Hematopoietic multipotent progenitor cell treated with erythropoietin and hydrocortisone succinate and interleukin-3 and kit ligand, for 17 days (in vitro differentiated cells): ENCODE data around the gene TFCP2L1.
"Not testable (repeated sequence)": the region's sequence is repeated elsewhere in the genome, so short reads cannot be mapped to it uniquely, and the experiment has no call there.

ENCODE experiments used
- DNase-seq: peaks from one replicate; pipeline ENCODE4 v3.0.0-alpha.2; 2015; ENCODE audit warnings: low spot score

The TFCP2L1 gene

GRCh38 chr2:121242175-121242875 lies 42.7 kb downstream of the TFCP2L1 start:
- no peak for DNase-seq

GRCh38 chr2:121241466-121241865 lies 43.5 kb downstream of the TFCP2L1 start:
- DNase-seq: no peak

- no peak for DNase-seq
Measured at GRCh38 chr2:121240436-121240835, 44.6 kb downstream of the TFCP2L1 start.

- no peak for DNase-seq
Measured at GRCh38 chr2:121239969-121240368, 45.0 kb downstream of the TFCP2L1 start.

GRCh38 chr2:121239471-121239870 lies 45.5 kb downstream of the TFCP2L1 start:
- DNase-seq: no peak

DNA sequence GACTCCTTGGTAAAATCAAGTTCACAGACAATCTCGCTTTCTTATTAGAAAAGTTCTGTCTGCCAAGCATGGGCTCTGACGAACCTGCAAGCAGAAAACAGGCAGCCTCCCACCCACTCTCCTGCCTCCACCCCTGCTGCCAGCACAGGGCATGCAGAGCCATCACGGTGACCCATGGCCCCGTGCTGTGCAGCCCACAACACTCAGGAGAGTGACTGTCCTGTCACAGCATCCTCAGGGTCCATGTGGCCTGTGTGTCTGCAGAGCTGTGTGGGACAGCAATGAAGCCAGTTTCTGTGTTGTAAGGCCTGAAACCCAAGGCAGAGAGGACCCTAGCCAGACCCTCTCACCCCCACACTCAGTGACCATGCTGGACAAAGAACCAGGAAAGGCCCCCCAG lies 46.2 kb downstream of the TFCP2L1 start:
- DNase-seq: no peak

- no peak for DNase-seq
Measured at GRCh38 chr2:121237980-121238665, 46.9 kb downstream of the TFCP2L1 start.

GRCh38 chr2:121237336-121237979 lies 47.5 kb downstream of the TFCP2L1 start:
- DNase-seq: no peak

DNA sequence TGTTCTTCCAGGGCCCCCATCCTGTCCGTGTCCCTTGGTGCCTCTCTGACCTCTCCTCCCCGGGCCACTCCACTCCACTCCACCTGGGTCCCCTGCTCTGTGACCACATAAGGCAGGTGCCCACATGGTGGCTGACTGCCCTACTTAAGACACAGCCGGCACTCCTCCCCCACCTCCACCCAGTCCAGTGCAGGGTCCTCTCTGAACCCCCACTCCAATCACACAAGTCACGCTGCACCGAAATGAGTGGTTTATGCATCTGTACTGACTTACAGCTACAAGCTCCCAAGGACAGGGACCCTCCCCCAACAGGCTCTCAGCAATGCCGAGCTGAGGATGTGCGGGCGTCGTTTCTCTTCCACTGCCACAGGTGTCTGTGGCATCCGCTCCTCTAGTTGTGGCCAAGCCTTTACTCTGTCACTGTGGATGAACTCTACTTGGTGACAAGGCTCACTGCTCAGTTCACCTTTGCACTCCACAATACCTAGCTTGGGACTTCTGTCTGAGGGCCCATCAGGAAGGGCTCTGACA lies 48.3 kb downstream of the TFCP2L1 start:
- no peak for DNase-seq

DNA sequence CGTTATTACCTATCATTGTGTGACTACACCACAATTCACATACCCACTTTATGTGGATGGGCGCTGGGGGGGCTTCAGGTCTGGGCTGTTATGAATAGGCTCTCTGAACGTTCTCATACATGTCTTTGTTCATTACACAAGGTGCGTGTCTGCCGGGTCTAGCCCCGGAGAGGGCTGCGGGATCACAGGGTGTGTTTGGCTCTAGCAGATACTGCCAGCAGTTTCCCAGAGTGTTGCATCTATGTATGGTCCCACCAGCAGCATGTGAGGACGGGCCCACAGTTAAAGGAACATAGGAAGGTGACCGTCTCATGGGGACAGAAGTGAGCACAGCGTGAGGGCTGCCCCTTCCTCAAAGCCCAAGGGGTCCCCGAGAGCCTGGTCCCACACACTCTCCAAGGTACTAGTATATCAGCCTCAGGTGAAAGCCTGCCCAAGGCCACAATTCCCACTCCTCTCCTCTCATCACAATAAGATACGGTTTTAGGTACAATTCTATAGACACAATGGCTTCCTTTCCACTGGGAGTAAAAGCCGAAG lies 48.8 kb downstream of the TFCP2L1 start:
- DNase-seq: no peak

DNA sequence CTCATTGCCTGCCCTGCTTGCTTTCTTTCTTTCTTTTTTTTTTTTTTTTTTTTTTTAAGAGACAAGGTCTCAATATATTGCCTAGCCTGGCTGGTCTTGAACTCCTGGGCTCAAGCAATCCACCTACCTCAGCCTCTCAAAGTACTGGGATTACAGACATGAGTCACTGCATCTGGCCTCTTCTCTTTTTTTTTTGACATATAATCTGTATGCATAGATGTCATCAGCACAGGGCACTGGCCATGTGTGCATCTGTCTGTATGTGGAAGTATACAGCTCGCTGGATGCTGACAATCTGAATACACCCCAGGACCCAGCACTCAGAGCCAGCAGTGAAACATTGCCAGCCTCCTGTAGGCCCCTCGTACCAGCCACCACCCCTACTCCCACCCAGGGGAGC lies 49.5 kb downstream of the TFCP2L1 start:
- no peak for DNase-seq

- DNase-seq: no peak
Measured at GRCh38 chr2:121234791-121235190, 50.2 kb downstream of the TFCP2L1 start.

GRCh38 chr2:121234144-121234543 lies 50.9 kb downstream of the TFCP2L1 start:
- DNase-seq: no peak

DNA sequence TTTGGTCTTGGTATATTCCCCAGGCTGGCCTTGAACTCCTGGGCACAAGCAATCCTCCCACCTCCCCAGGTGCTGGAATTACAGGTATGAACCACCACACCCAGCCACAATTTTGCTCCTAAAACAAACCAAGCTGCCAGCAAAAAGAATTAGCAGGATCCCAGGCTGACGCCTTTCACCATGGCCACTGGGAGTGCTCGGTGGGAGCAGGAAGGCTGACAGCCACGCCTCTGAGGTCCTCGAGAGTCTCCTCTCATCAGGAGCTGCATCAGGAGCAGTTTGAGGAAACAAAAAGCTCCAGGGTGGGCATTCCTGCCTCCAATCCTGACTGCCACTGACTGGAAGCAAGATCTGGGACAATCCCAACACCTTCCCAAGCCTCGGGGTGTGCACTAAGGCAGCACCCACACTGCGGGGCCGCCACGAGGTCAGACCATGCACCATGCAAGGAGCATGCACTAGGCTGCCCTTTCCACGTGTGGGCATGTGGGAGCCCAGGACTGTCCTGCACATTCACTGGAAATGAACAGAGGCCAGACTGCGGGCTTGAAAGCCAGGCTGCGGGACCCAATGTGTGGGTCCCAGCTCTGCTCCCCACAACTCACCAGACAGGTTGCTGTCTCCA lies 51.4 kb downstream of the TFCP2L1 start:
- DNase-seq: no peak

DNA sequence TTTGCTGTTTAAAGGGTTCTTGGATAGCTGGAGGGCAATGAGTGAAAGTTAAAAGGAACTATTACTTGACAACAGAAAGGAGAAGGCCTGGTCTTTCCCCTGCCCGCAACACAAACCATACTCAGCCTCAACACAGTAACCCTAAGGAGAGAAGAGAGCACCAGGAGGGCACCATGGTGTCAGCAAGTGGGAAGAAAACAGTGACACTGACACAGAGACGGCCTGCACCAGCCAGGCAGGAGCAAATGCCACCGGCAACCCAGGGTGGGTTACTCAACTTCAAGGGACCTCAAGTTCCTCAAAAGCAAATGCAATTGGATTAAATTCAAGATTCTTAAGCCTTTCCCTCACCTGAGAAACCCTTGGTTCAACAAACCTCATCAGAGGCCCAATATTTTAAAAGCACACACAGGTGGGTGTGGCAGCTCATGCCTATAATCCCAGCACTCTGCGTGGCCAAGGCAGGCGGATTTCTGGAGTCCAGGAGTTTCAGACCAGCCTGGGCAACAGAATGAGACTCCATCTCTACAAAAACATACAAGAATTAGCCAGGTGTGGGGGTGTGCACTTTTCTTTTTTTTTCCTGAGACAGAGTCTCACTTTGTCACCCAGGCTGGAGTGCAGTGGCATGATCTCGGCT lies 52.3 kb downstream of the TFCP2L1 start:
- DNase-seq: no peak

DNA sequence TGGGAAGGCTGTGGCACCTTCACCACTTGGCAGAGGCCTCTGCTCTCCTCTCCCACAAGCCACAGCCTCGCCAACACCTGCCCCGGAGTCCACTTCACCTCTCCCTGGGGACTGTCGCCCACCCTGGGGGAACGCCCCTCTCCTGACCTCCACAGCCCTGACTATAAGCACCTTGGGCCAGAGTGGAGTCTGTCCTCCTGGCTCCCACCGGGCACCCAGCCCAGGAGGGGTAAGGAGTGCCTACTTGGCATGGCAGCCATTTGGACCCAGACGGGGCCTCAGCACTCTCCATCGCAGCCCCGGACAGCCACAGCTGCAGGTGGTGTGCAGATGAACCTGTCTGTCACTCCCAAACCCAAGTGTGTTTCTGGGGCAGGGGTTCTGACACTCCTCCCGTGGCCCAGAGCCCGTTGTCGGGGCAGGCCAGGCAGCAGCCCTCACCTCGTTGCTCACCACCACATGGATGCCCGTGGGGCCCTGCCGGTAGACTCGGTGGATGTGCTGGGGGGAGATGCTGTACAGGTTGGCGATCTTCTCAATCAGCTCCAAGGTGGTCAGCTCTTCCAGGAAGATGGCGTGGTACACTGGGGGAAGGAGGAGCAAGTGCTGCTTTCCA lies 53.5 kb downstream of the TFCP2L1 start:
- no peak for DNase-seq

GRCh38 chr2:121228521-121228920 lies 56.5 kb downstream of the TFCP2L1 start:
- no peak for DNase-seq

DNA sequence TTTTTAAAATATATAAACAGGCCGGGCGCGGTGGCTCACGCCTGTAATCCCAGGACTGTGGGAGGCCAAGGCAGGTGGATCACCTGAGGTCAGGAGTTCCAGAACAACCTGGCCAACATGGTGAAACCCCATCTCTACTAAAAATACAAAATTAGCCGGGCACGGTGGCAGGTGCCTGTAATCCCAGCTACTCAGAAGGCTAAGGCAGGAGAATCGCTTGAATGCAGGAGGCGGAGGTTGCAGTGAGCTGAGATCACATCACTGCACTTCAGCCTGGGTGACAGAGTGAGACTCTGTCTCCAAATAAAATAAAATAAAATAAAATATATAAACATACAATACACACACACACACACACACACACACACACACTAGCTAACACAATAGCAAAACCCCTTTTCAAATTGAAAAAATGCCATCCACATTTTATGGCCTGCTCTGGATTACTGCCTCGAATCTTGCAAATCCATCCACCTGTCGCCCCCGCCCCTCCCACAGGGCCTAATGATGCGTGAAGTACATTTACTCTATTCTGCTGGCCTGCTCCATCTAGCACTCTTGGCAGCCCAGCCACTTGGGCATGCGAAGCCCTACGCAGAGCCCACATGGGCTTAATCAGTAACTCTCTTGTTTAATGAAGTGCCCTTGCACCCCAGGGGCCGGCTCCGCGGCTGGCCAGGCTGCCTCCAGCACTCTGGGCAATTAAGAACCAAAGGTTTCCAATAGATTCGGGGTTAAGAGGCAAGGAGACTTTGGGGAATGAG lies 57.4 kb downstream of the TFCP2L1 start:
- DNase-seq: not testable (repeated sequence)

DNA sequence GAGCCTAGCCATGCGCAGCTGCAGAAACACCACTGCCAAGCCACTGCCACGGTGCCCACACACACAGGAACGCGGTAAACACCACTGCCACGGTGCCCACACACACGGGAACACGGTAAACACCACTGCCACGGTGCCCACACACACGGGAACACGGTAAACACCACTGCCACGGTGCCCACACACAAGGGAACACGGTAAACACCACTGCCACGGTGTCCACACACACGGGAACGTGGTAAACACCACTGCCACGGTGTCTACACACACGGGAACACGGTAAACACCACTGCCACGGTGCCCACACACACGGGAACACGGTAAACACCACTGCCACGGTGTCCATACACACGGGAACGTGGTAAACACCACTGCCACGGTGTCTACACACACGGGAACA lies 59.3 kb downstream of the TFCP2L1 start:
- DNase-seq: not testable (repeated sequence)

GRCh38 chr2:121220995-121221394 lies 64.0 kb downstream of the TFCP2L1 start:
- no peak for DNase-seq

DNA sequence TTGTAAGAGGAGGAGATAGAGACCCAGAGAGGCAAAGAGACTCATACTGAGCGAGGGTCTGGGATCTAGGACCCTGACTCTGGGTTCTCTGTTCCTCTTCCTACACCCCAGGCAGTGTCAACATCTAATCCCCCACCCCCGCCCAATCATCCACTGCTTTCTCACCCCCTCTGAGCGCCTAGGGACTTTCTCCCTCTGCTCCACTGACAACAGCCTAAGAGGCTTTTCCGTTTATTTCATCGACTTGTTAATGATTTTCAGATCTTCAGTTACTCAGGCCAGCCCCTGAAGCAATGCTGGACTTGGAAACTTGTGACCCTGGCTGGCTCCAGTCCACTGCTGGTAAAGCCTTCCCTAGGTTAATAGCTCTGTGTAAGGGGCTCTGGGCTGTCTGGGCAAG lies 65.1 kb downstream of the TFCP2L1 start:
- DNase-seq: no peak
